GM18498 (cell line): ENCODE measurements around the gene PLEKHH1.
A peak's percentile ranks its signal among the peaks of the same experiment; 100 is the strongest.

Experiments
- ATAC-seq: cut with Tn5 transposase; IDR thresholded peaks from one replicate; pipeline ENCODE4 v1.9.1; 2021; ENCODE audit warnings: mild to moderate bottlenecking, moderate library complexity; ENCODE audit not compliant: unreplicated experiment

Gene PLEKHH1

GRCh38 chr14:67532998-67533753, at the start of gene PLEKHH1:
PLEKHH1 (plus strand) TSS chr14:67533290; CDS start chr14:67541868, 8,578 bp downstream.
- peak; percentile 79 for ATAC-seq

- no peak for ATAC-seq
Observed at GRCh38 chr14:67483579-67484285, 49.4 kb upstream of the PLEKHH1 start.

GRCh38 chr14:67485501-67486095, 47.5 kb upstream of the PLEKHH1 start:
- ATAC-seq: no peak

GRCh38 chr14:67486890-67487289, 46.2 kb upstream of the PLEKHH1 start:
- ATAC-seq: no peak

- ATAC-seq: no peak
Observed at GRCh38 chr14:67487332-67487731, 45.8 kb upstream of the PLEKHH1 start.

GRCh38 chr14:67487937-67488893, 44.9 kb upstream of the PLEKHH1 start, which contains the start of gene TMEM229B:
TMEM229B (minus strand) TSS chr14:67488721; CDS start chr14:67473923, 14,798 bp downstream.
- peak; percentile 91 for ATAC-seq

GRCh38 chr14:67490196-67490595, 42.9 kb upstream of the PLEKHH1 start:
- ATAC-seq: no peak

GRCh38 chr14:67491285-67491684, 41.8 kb upstream of the PLEKHH1 start:
- ATAC-seq: no peak

- no peak for ATAC-seq
Observed at GRCh38 chr14:67491741-67492507, 41.2 kb upstream of the PLEKHH1 start.

GRCh38 chr14:67492538-67492937, 40.6 kb upstream of the PLEKHH1 start:
- no peak for ATAC-seq

GRCh38 chr14:67493092-67493717, 39.9 kb upstream of the PLEKHH1 start:
- peak; percentile 31 for ATAC-seq

GRCh38 chr14:67495827-67496226, 37.3 kb upstream of the PLEKHH1 start:
- ATAC-seq: no peak

- ATAC-seq: no peak
Observed at GRCh38 chr14:67497216-67497615, 35.9 kb upstream of the PLEKHH1 start.

GRCh38 chr14:67497716-67498115, 35.4 kb upstream of the PLEKHH1 start:
- ATAC-seq: no peak

GRCh38 chr14:67500981-67501380, 32.1 kb upstream of the PLEKHH1 start:
- ATAC-seq: no peak

GRCh38 chr14:67501670-67502069, 31.4 kb upstream of the PLEKHH1 start:
- ATAC-seq: no peak

GRCh38 chr14:67502867-67503266, 30.2 kb upstream of the PLEKHH1 start:
- no peak for ATAC-seq

- ATAC-seq: no peak
Observed at GRCh38 chr14:67503331-67503730, 29.8 kb upstream of the PLEKHH1 start.

GRCh38 chr14:67505254-67505653, 27.8 kb upstream of the PLEKHH1 start:
- ATAC-seq: no peak
